Measurements from ENCODE around the gene TMEM132D. TPM values are rescaled to one million over a fixed set of nuclear protein-coding genes. Genes with fewer than 3 reads are reported as not detected.

TMEM132D gene
- total and polyA plus RNA-seq, 2 of the 4 experiments (the other 2 are of a cell fraction) = not detected

DNA sequence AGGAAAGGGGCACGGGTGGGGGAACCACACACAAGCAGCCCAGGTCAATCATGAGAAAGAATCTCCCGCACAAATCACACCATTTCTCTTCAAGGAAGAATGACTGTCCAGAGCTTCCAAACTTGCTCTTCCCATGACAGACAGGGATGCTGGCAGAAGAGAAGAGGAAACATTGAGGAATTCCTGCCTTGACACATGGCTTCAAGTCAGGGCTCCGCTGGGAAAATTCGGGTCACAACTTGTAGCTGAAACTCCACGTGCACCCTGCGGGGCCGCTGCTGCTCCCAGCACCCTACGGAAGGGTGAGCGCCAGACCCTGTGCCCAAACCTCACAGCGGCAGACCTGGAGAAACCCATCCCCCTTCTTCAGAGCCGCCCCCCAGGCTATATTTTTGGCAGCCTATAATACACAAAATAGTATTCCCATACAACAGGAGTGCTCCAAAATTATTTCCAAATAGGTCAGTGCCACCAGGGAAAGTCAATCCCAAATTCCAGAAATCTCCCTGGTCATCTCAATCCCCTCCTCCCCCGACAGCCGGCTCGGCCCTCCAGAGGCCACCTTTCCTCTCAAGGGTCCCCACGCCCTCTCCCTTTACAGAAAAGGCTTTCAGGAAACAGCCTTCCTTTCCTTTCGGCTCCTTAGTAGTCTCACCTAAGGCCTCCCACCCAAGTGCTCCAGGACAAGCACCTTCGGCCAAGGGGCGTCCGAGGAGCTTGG, 1.3 kb downstream of the TMEM132D start:
- Histone ChIP-seq H4K8ac (ENCODE audit: low read depth in 2 of 2, low read length in 2 of 2) (no peak overlapping the region), H2AK5ac (ENCODE audit: low read depth, low read length) (no peak overlapping the region), H3K56ac (ENCODE audit: extremely low read depth, insufficient read depth, low read length) (no peak overlapping the region), H3K9me3 (ENCODE audit: control insufficient read depth, insufficient read depth, low read length) (peaks cover 24% of the 10 kb centered on the region), H4K91ac (ENCODE audit: insufficient read depth, low read depth, low read length) (no peak overlapping the region), H3K23ac (ENCODE audit: low read depth, low read length) (no peak overlapping the region), H2BK5ac (ENCODE audit: low read depth, low read length, poor library complexity, severe bottlenecking) (no peak overlapping the region), H2AFZ (replicated peaks; ENCODE audit: low read length, poor library complexity) (no peak overlapping the region), H3K27ac (ENCODE audit: insufficient read depth, low read length) (no peak overlapping the region), H3K27me3 (ENCODE audit: control insufficient read depth, insufficient read depth, low read length) (no peaks in the 10 kb centered on the region), H3K9ac (ENCODE audit: low read depth, low read length) (no peak overlapping the region), H3K4me3 (ENCODE audit: insufficient read depth, low read depth, low read length) (no peak overlapping the region), H3K9me1 (ENCODE audit: insufficient read depth, low read length) (no peaks in the 10 kb centered on the region), H4K20me1 (ENCODE audit: insufficient read depth, low read length) (no peaks in the 10 kb centered on the region), H2BK120ac (ENCODE audit: low read depth, low read length) (no peak overlapping the region), H3K4ac (ENCODE audit: low read depth, low read length) (no peak overlapping the region), H2AK9ac (replicated peaks; ENCODE audit: low read depth, low read length, poor library complexity) (no peak overlapping the region), H3K18ac (ENCODE audit: low read depth, low read length) (no peak overlapping the region), H4K5ac (ENCODE audit: low read depth, low read length) (no peak overlapping the region), H2BK20ac (ENCODE audit: low read depth, low read length) (no peak overlapping the region), H3K4me1 (ENCODE audit: control insufficient read depth, insufficient read depth, low read length) (no peaks in the 10 kb centered on the region), H2BK15ac (ENCODE audit: low read depth, low read length) (no peak overlapping the region), H3K36me3 (ENCODE audit: control insufficient read depth, insufficient read depth, low read length) (no peaks in the 10 kb centered on the region), H3K79me1 (ENCODE audit: low read depth in 1 of 2, low read length in 2 of 2) (no peaks in the 10 kb centered on the region), H3K14ac (replicated peaks; ENCODE audit: low read depth, low read length) (no peak overlapping the region), H3K4me2 (ENCODE audit: low read depth, low read length) (no peak overlapping the region)
- DNase-seq (no peak), ATAC-seq (ENCODE audit: low read depth) (no peak)
- TF ChIP-seq FOS (IDR thresholded peaks at IDR 0.05; ENCODE audit: low read depth, low read length) (no peak), POLR2A (IDR thresholded peaks at IDR 0.05; ENCODE audit: low read depth, low read length) (no peak), RAD21 (IDR thresholded peaks at IDR 0.05; ENCODE audit: low read length) (no peak)
- CTCF ChIA-PET = no interaction called here
- intact Hi-C loops (cut with micrococcal nuclease) = no loop called here
- dilution Hi-C loops (cut with HindIII; ENCODE audit: low sequenced_read_pairs, unreplicated experiment) = no loop called here
- in situ Hi-C loops (cut with MboI; ENCODE audit: low sequenced_read_pairs) = no loop called here
- POLR2A ChIA-PET (ENCODE audit: unreplicated experiment) = no interaction called here
- BruUV-seq (replicated peaks) = no TSS peak
- WGBS, 2 experiments (ENCODE audit: extremely low coverage in 2 of 2, insufficient read length in 1 of 2) = 5% methylated on average over 7 of the region's 19 CpGs; no CpG with 5 or more reads in 1 of the 2 experiments
